Astrocyte (in vitro differentiated cells and primary cell): ENCODE measurements around the gene MACROH2A1. TPM values are rescaled to one million over a fixed set of nuclear protein-coding genes. Genes with fewer than 3 reads are reported as not detected.

ENCODE experiments used
- DNase-seq: peaks from one replicate; pipeline ENCODE4 v3.0.0-alpha.2; 2010; ENCODE audit warnings: low read depth
- FAIRE-seq: peaks from 2 replicates; lab custom pipeline; 2011; peaks lifted over from hg19 to GRCh38; lab: Jason Lieb, UNC
- H2AFZ ChIP-seq: 2 replicates; pipeline ENCODE4 v1.6.0; 2012; ENCODE audit warnings: low read depth, low read length, inconsistent platforms
- H3K27ac ChIP-seq: 2 replicates; pipeline ENCODE4 v1.5.1; 2011; ENCODE audit warnings: low read depth, low read length, inconsistent platforms
- H3K27me3 ChIP-seq: 2 replicates; pipeline ENCODE4 v1.6.0; 2011; ENCODE audit warnings: low read length, inconsistent platforms; ENCODE audit not compliant: insufficient read depth
- H3K36me3 ChIP-seq: 2 replicates; pipeline ENCODE4 v1.5.1; 2011; ENCODE audit warnings: low read length, inconsistent platforms; ENCODE audit not compliant: insufficient read depth
- H3K4me1 ChIP-seq: 2 replicates; pipeline ENCODE4 v1.5.1; 2011; ENCODE audit warnings: low read length, inconsistent platforms; ENCODE audit not compliant: insufficient read depth
- H3K4me2 ChIP-seq: 2 replicates; pipeline ENCODE4 v1.6.0; 2012; ENCODE audit warnings: low read length, inconsistent platforms
- H3K4me3 ChIP-seq: 2 replicates; pipeline ENCODE4 v1.5.1; 2011; ENCODE audit warnings: low read depth, mild to moderate bottlenecking, low read length, inconsistent platforms; ENCODE audit not compliant: insufficient read depth
- H3K79me2 ChIP-seq: 2 replicates; pipeline ENCODE4 v1.6.0; 2012; ENCODE audit warnings: mild to moderate bottlenecking, low read length, inconsistent platforms; ENCODE audit not compliant: insufficient read depth
- H3K9ac ChIP-seq: 2 replicates; pipeline ENCODE4 v1.6.0; 2012; ENCODE audit warnings: mild to moderate bottlenecking, low read length, inconsistent platforms
- H3K9me3 ChIP-seq: 2 replicates; pipeline ENCODE4 v1.5.1; 2012; ENCODE audit warnings: low read depth, mild to moderate bottlenecking, low read length, inconsistent platforms; ENCODE audit not compliant: insufficient read depth
- H4K20me1 ChIP-seq: 2 replicates; pipeline ENCODE4 v1.6.0; 2012; ENCODE audit warnings: low read length, inconsistent platforms; ENCODE audit not compliant: insufficient read depth
- H3K27ac Mint-ChIP-seq: one replicate; pipeline ENCODE4 v1.8.0; 2021; ENCODE audit warnings: mild to moderate bottlenecking, mixed read lengths; ENCODE audit not compliant: unreplicated experiment
- H3K27me3 Mint-ChIP-seq: one replicate; pipeline ENCODE4 v1.8.0; 2021; ENCODE audit warnings: low read depth, mixed read lengths; ENCODE audit not compliant: unreplicated experiment
- H3K36me3 Mint-ChIP-seq: one replicate; pipeline ENCODE4 v1.8.0; 2021; ENCODE audit warnings: low read depth, mixed read lengths; ENCODE audit not compliant: unreplicated experiment
- H3K4me1 Mint-ChIP-seq: one replicate; pipeline ENCODE4 v1.8.0; 2021; ENCODE audit warnings: low read depth, mixed read lengths; ENCODE audit not compliant: unreplicated experiment
- H3K4me3 Mint-ChIP-seq: one replicate; pipeline ENCODE4 v1.8.0; 2021; ENCODE audit warnings: mild to moderate bottlenecking, moderate library complexity, mixed read lengths; ENCODE audit not compliant: unreplicated experiment
- H3K9me3 Mint-ChIP-seq: one replicate; pipeline ENCODE4 v1.8.0; 2021; ENCODE audit warnings: mild to moderate bottlenecking, mixed read lengths; ENCODE audit not compliant: unreplicated experiment
- CTCF ChIP-seq: IDR thresholded peaks from 2 replicates; pipeline ENCODE4 v1.5.1; 2011; ENCODE audit warnings: low read depth, mild to moderate bottlenecking, inconsistent platforms, low read length, moderate library complexity; ENCODE audit not compliant: insufficient read depth
- EZH2 ChIP-seq: IDR thresholded peaks from 2 replicates; pipeline ENCODE4 v1.6.1; 2012; ENCODE audit warnings: mild to moderate bottlenecking, low read length, inconsistent platforms; ENCODE audit not compliant: insufficient read depth
- total RNA-seq: library from RNA; stranded (reverse); gene quantifications from 2 replicates; pipeline ENCODE4 v1.2.1, GENCODE V29; 2021

Gene MACROH2A1
- total RNA-seq, 1 donor from 2014 or later: 143 TPM

GRCh38 chr5:135367554-135367953 is 31.5 kb downstream of the MACROH2A1 start:
- H3K4me1 Mint-ChIP-seq: peaks cover 9% of the 10 kb centered on the region
- no peak for DNase-seq
- H3K9me3 Mint-ChIP-seq: no peaks in the 10 kb centered on the region
- H3K4me3 Mint-ChIP-seq: no peak overlapping the region
- H3K4me2 ChIP-seq: no peak overlapping the region
- H3K27me3 ChIP-seq: no peaks in the 10 kb centered on the region
- peaks cover 75% of the 10 kb centered on the region for H4K20me1 ChIP-seq
- no peak overlapping the region for H2AFZ ChIP-seq
- peaks cover 13% of the 10 kb centered on the region for H3K4me1 ChIP-seq
- no peaks in the 10 kb centered on the region for H3K27me3 Mint-ChIP-seq
- peaks cover 34% of the 10 kb centered on the region for H3K36me3 Mint-ChIP-seq
- H3K79me2 ChIP-seq: peaks cover 69% of the 10 kb centered on the region
- H3K27ac ChIP-seq: no peak overlapping the region
- no peak overlapping the region for H3K4me3 ChIP-seq
- no peak for TF ChIP-seq EZH2
- TF ChIP-seq CTCF: no peak
- no peak overlapping the region for H3K9ac ChIP-seq
- no peak for FAIRE-seq
- peaks cover 32% of the 10 kb centered on the region for H3K36me3 ChIP-seq
- H3K27ac Mint-ChIP-seq: no peak overlapping the region
- no peaks in the 10 kb centered on the region for H3K9me3 ChIP-seq

GRCh38 chr5:135367076-135367475 is 32.0 kb downstream of the MACROH2A1 start:
- Histone ChIP-seq H3K36me3 (peaks cover 32% of the 10 kb centered on the region), H4K20me1 (peaks cover 70% of the 10 kb centered on the region), H3K79me2 (peaks cover 64% of the 10 kb centered on the region), H3K27ac (no peak overlapping the region), H3K4me3 (no peak overlapping the region), H3K4me1 (peaks cover 8% of the 10 kb centered on the region), H3K4me2 (no peak overlapping the region), H3K27me3 (no peaks in the 10 kb centered on the region), H3K9ac (no peak overlapping the region), H2AFZ (no peak overlapping the region), H3K9me3 (no peaks in the 10 kb centered on the region)
- Mint-ChIP-seq H3K9me3 (no peaks in the 10 kb centered on the region), H3K36me3 (peaks cover 29% of the 10 kb centered on the region), H3K27ac (no peak overlapping the region), H3K4me3 (no peak overlapping the region), H3K27me3 (no peaks in the 10 kb centered on the region), H3K4me1 (peaks cover 6% of the 10 kb centered on the region)
- FAIRE-seq: peak; percentile 43
- TF ChIP-seq EZH2: no peak
- TF ChIP-seq CTCF: no peak
- no peak for DNase-seq

GRCh38 chr5:135365281-135365680 is 33.8 kb downstream of the MACROH2A1 start:
- Mint-ChIP-seq H3K4me3 (no peak overlapping the region), H3K9me3 (no peaks in the 10 kb centered on the region), H3K36me3 (peaks cover 23% of the 10 kb centered on the region), H3K27me3 (no peaks in the 10 kb centered on the region), H3K27ac (no peak overlapping the region), H3K4me1 (no peaks in the 10 kb centered on the region)
- peaks cover 59% of the 10 kb centered on the region for H4K20me1 ChIP-seq
- no peak for DNase-seq
- no peak overlapping the region for H3K4me2 ChIP-seq
- TF ChIP-seq EZH2: no peak
- TF ChIP-seq CTCF: no peak
- FAIRE-seq: no peak
- H3K9me3 ChIP-seq: no peaks in the 10 kb centered on the region
- H3K27me3 ChIP-seq: no peaks in the 10 kb centered on the region
- no peak overlapping the region for H2AFZ ChIP-seq
- H3K27ac ChIP-seq: no peak overlapping the region
- H3K4me3 ChIP-seq: no peak overlapping the region
- H3K9ac ChIP-seq: no peak overlapping the region
- no peaks in the 10 kb centered on the region for H3K4me1 ChIP-seq
- H3K79me2 ChIP-seq: peaks cover 46% of the 10 kb centered on the region
- peaks cover 37% of the 10 kb centered on the region for H3K36me3 ChIP-seq
